Naive thymus-derived CD8-positive, alpha-beta T cell (primary cell): ENCODE results near the gene ARHGAP42. TPM values are rescaled to one million over a fixed set of nuclear protein-coding genes. Genes with fewer than 3 reads are reported as not detected.

Source experiments
- ATAC-seq, 2 donors: fragments of 150-1000 bp; cut with Tn5 transposase in 1 of 2; sonication (Bioruptor Pico), chemical (Tn5 transposase) in 1 of 2; 1 replicate in 1 of 2; 2 replicates in 1 of 2; pipeline ENCODE4 v1.10.0; 2021; ENCODE audit warnings: mild to moderate bottlenecking in 2 of 2, moderate library complexity in 2 of 2
- POLR2A ChIA-PET: fragments of 350-600 bp; sonication (Branson Sonifier 250); formaldehyde crosslinking; loops from one replicate; lab custom pipeline; 2021; ENCODE audit warnings: antibody characterized with exemption; lab: Charles Lee
- DNase-seq, 10 donors: peaks; one replicate each; pipeline versions ENCODE4 v3.0.0 to v3.0.0-alpha.2; 2020 to 2022
- H3K27ac Mint-ChIP-seq, 10 donors: one replicate each; pipeline ENCODE4 v1.8.0; 2020 to 2022; ENCODE audit warnings: mild to moderate bottlenecking in 10 of 10, mixed read lengths in 10 of 10, moderate library complexity in 4 of 10, inconsistent platforms in 1 of 10
- H3K27me3 Mint-ChIP-seq, 5 donors: one replicate each; pipeline ENCODE4 v1.8.0; 2021 to 2022; ENCODE audit warnings: mixed read lengths in 5 of 5
- H3K36me3 Mint-ChIP-seq, 3 donors: one replicate each; pipeline ENCODE4 v1.8.0; 2020 to 2022; ENCODE audit warnings: mixed read lengths in 3 of 3, mild to moderate bottlenecking in 2 of 3, inconsistent platforms in 1 of 3
- H3K4me1 Mint-ChIP-seq, 4 donors: one replicate each; pipeline ENCODE4 v1.8.0; 2021 to 2022; ENCODE audit warnings: mixed read lengths in 4 of 4
- H3K4me3 Mint-ChIP-seq, 10 donors: one replicate each; pipeline ENCODE4 v1.8.0; 2020 to 2022; ENCODE audit warnings: mild to moderate bottlenecking in 10 of 10, mixed read lengths in 10 of 10, moderate library complexity in 6 of 10, inconsistent platforms in 1 of 10
- H3K9me3 Mint-ChIP-seq, 9 donors: one replicate each; pipeline ENCODE4 v1.8.0; 2020 to 2022; ENCODE audit warnings: mixed read lengths in 9 of 9, mild to moderate bottlenecking in 3 of 9, inconsistent platforms in 1 of 9, moderate library complexity in 1 of 9
- polyA plus RNA-seq, 3 donors: library from polyadenylated mRNA; unstranded; fragments of 300-500 nt; fragmentation: Illumina TruSeq; gene quantifications; one replicate each; pipeline ENCODE4 v1.2.3, GENCODE V29; 2021
- total RNA-seq, 8 experiments: library from RNA in 2 of 8; stranded (reverse) in 2 of 8; gene quantifications; one replicate each; pipeline ENCODE4 v1.2.3 and lab custom pipeline; 2021 to 2026

Gene ARHGAP42
- total and polyA plus RNA-seq, 5 experiments from 2014 or later = 0.38 to 0.93 (median 0.83) TPM; not detected in 2

DNA sequence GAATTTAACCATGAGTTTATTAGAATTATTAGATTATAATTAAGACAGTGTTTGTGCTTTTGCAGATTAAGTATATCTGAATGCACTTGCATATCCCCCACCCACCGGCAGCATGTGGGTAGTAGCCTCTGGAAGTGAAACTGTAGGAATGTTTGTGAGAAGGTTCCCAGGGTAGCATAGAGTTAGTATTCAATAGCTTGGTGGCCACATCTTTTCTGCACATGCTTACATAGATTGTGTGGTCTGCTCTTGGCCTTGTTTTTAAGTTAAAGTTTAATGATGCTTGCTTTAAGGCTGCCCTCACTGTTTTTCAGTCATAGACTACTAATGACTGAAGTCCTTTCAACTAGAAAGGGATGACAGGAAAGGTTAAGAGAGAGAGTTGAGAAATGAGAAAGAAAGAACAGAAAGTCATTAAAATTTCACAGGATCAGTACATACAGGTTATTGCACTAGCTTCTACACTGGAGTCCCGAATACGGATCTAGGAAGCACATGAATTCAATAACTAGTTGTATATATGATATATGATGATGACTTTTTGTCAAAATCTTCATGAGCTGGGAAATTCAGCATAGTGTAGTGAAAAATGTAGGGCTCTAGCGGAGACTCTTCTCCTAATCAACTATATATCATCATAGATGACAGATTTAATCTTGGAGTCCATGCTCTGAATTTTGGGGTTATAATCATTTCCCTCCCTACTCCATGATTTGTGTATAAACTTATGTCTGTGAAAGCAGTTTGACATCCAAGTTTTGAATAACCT lies 137.1 kb downstream of the ARHGAP42 start:
- no peak for ATAC-seq
- Mint-ChIP-seq H3K4me1 (no peaks in the 10 kb centered on the region), H3K27ac (no peak overlapping the region), H3K27me3 (no peaks in the 10 kb centered on the region), H3K4me3 (no peak overlapping the region), H3K36me3 (no peaks in the 10 kb centered on the region), H3K9me3 (peaks cover 0 to 2% (median 0%) of the 10 kb centered on the region in 9 donors)
- no peak for DNase-seq
- POLR2A ChIA-PET = no interaction called here

DNA sequence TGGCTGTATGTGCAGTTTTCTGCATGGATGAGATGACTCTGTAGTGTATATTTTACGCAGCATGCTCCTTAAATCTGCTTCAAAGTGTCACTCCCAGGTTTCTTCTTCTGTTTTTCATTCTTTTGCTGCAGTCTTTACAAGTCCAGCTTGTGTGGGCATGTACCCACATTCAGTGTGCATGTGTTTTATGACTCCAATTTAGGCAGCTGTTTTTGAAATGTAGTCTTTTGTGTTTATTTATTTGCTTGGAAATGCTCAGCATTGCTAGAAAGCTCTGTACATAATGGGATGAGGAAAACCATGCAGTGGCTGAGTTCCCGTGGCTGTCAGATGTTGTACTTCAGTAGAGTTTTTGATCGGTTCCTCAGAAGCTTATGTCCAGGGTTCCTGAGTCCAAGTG lies 138.5 kb downstream of the ARHGAP42 start:
- Mint-ChIP-seq H3K36me3 (no peaks in the 10 kb centered on the region), H3K9me3 (peaks cover 0 to 4% (median 0%) of the 10 kb centered on the region in 9 donors), H3K27ac (no peak overlapping the region), H3K27me3 (no peaks in the 10 kb centered on the region), H3K4me1 (no peaks in the 10 kb centered on the region), H3K4me3 (no peak overlapping the region)
- no peak for ATAC-seq
- DNase-seq = no peak
- POLR2A ChIA-PET = no interaction called here

DNA sequence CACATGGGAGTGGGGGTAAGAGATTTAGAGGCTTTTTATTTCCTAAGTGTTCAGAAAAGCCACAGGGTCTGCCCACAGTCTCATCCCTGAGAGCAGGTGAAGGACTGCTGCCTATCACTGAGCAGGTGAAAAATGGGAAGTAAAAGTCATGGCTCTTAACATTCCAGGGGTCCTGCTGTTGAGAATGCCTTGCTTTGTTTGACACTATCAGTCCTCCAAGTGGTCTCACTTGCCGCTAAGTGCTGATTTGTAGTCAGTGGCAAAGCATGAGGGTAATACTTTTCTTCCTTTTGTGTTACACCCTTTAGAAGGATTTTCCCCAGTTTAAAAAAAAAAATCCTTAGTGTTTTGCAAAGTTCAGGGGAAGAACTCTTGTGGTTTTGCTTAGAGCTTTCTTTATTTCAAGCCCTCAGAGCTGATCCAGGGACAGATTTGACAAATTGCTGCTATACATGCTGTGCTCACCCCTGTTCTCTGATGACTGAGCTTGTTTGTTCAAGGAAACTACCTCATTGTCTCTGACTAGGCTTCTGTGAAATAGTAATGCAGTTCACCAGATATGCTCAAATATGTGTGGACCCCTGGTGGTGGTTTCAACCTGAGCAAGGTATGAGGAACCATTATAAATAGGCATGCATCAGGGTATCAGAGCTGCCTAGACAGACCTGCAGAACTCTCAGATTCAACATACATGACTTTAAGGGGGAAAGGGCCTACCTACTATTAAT lies 141.0 kb downstream of the ARHGAP42 start:
- POLR2A ChIA-PET = no interaction called here
- Mint-ChIP-seq H3K27me3 (no peaks in the 10 kb centered on the region), H3K9me3 (peaks cover 0 to 4% (median 0%) of the 10 kb centered on the region in 9 donors)

DNA sequence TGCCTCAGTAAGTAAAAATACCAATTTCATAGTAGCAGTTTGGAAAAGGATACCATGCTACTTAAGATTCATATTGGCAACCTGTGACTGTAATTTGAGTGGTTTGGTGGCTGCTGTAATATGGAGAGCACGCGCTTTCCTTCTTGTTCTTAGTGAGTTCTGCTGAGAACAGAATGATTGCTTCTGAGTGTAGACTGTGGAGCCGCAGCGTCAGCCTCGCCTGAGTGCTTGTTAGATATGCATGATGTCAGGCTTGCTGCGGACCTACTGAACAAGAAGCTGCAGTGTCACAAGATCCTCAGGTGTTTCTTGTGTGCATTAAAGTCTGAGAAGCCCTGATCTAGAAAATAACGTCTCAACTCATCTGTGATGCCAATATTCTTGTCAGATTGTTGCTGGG lies 143.2 kb downstream of the ARHGAP42 start:
- no peak overlapping the region for H3K4me3 Mint-ChIP-seq
- no peaks in the 10 kb centered on the region for H3K4me1 Mint-ChIP-seq
- H3K27me3 Mint-ChIP-seq = peaks cover 0 to 1% (median 0%) of the 10 kb centered on the region in 5 donors
- H3K36me3 Mint-ChIP-seq = no peaks in the 10 kb centered on the region
- peaks cover 0 to 4% (median 0%) of the 10 kb centered on the region in 9 donors for H3K9me3 Mint-ChIP-seq
- POLR2A ChIA-PET = no interaction called here
- ATAC-seq = no peak
- no peak overlapping the region for H3K27ac Mint-ChIP-seq
- DNase-seq = no peak

More for the DNA sequence above, 141.0 kb downstream of the ARHGAP42 start:
- Mint-ChIP-seq H3K36me3 (no peaks in the 10 kb centered on the region), H3K4me1 (no peaks in the 10 kb centered on the region), H3K27ac (no peak overlapping the region), H3K4me3 (no peak overlapping the region)
- no peak for DNase-seq
- no peak for ATAC-seq

DNA sequence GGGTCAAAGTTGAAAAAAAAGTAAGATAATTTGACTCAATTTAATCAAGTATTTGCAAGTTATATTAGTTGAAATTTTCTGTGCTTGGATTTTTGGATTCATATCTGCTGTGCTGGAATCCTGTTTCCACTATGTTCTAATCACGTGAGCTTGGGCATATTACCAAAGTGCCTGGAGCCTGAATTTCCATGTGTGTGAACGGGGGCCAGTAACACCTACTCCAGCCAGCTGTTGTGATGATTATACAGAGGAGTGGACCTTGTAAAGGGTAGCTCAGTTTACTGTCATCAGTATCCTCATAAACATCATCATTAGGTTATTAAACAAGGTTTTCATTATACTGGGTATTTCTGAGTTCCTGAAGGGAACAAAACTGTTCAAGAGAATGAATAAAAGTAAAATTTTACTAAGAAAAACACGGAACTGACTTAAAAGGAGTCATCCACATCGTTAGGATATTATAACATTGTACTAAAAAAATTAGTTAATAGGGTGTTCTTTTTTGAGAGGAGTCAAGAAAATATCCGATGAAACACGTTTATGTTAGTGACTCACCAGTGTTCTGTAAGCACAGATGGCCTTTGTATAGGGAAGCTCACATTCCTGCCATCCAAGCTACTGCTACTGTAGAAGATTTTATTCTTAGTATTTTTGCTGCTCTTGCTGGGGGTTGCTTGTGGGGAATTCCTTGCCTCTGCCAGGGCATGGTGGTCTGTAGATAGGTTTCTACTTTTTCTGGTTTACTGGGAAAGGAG lies 144.1 kb downstream of the ARHGAP42 start:
- H3K36me3 Mint-ChIP-seq = no peaks in the 10 kb centered on the region
- H3K9me3 Mint-ChIP-seq = peaks cover 0 to 4% (median 0%) of the 10 kb centered on the region in 9 donors
- H3K4me1 Mint-ChIP-seq = no peaks in the 10 kb centered on the region
- no peak overlapping the region for H3K27ac Mint-ChIP-seq
- no peak for DNase-seq
- H3K4me3 Mint-ChIP-seq = no peak overlapping the region
- H3K27me3 Mint-ChIP-seq = peaks cover 0 to 1% (median 0%) of the 10 kb centered on the region in 5 donors
- POLR2A ChIA-PET = interaction anchor here (0.5 kb wide), 1 partner anchor 35 kb away, joined by 3 read pairs; no protein-coding TSS in a partner anchor
- no peak for ATAC-seq

DNA sequence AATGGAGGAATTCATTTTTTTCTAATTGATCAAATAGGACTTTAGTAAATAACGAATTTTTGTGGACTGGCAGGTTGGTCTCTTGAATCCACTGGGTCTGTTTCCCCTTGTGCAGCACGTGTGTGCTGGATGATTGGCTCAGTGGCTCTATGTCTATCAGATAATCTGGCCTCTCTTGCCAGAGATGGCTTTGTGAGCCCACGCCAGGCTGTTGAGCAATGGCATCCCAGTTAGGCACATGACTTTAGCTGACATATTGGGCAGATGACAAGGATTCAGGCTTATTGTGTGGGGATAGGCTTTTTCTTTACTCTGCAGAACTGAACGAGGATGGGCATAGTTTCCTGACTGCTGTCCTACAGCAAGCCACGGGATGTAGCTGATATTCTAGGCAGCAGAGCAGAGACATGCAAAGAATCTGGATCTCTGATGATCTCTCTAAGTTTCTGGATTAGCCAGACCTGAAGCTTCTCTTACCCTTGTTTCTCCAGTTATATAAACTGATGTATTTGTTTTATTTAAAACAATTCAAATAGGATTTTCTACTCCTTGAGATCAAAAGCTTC lies 144.9 kb downstream of the ARHGAP42 start:
- POLR2A ChIA-PET = no interaction called here
- Mint-ChIP-seq H3K36me3 (no peaks in the 10 kb centered on the region), H3K27ac (no peak overlapping the region), H3K4me1 (no peaks in the 10 kb centered on the region), H3K4me3 (no peak overlapping the region), H3K9me3 (peaks cover 0 to 4% (median 0%) of the 10 kb centered on the region in 9 donors), H3K27me3 (peaks cover 0 to 1% (median 0%) of the 10 kb centered on the region in 5 donors)
- ATAC-seq = no peak
- no peak for DNase-seq

DNA sequence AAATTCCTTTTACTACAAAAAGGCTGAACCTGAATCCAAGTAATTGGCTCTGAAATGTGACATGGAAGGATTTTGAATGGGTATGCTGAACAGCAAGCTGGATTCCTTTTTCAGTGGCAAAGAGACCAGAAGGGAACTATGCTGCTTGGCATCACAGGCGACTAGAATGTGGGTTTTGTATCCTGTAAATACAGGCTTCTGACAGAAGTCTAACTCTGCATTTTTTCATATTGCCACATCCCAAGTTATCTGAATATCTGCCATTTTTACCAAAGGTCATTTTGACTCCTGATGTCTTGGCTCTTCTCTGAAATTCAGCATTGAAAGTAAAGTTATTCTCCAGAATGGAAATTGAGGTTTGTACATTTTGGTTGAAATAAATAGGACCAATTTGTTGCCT lies 145.7 kb downstream of the ARHGAP42 start:
- Mint-ChIP-seq H3K4me1 (no peaks in the 10 kb centered on the region), H3K9me3 (peaks cover 0 to 4% (median 0%) of the 10 kb centered on the region in 9 donors), H3K4me3 (no peak overlapping the region), H3K27me3 (peaks cover 0 to 1% (median 0%) of the 10 kb centered on the region in 5 donors), H3K36me3 (no peaks in the 10 kb centered on the region), H3K27ac (no peak overlapping the region)
- POLR2A ChIA-PET = no interaction called here
- DNase-seq = no peak
- no peak for ATAC-seq

DNA sequence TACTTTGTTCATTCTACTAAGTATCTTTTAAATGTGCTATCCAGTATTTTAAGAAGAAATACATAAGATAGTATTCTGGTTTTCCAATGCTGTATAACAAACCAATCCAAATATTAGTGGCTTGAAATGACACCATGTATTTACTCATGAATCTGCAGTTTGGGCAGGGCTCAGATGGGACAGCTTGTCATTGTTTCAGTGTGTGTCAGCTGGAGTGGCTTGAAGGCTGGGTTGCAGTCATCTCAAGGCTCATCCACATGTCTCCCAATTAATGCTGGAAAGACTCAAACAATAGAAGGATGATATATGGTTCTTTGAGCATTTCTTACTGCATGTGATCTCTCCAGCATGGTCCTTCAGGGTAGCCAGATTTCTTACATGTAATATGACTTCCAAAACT lies 146.2 kb downstream of the ARHGAP42 start:
- no peaks in the 10 kb centered on the region for H3K4me1 Mint-ChIP-seq
- H3K36me3 Mint-ChIP-seq = no peaks in the 10 kb centered on the region
- H3K9me3 Mint-ChIP-seq = peaks cover 0 to 4% (median 0%) of the 10 kb centered on the region in 9 donors
- POLR2A ChIA-PET = no interaction called here
- no peak overlapping the region for H3K4me3 Mint-ChIP-seq
- no peak for ATAC-seq
- DNase-seq = no peak
- no peak overlapping the region for H3K27ac Mint-ChIP-seq
- H3K27me3 Mint-ChIP-seq = peaks cover 0 to 1% (median 0%) of the 10 kb centered on the region in 5 donors

DNA sequence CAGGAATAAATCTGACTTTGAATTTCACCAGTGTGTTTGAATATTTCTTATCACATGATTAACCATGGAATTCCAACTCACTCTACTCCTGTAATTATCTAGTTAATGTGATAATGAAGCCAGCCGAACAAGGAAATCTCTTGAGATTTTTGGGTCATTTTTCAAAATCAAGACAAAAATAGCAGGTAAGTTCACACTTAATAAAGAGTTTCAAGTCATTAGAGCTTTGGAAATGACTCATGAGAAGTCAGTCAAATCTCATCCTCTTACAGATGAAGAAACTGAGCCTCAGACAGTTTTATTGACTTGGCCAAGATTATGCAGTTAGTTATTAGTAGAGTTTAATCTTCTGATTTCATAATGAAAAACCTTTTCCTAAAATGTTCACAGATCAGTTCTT lies 148.8 kb downstream of the ARHGAP42 start:
- Mint-ChIP-seq H3K4me3 (no peak overlapping the region), H3K36me3 (no peaks in the 10 kb centered on the region), H3K27me3 (peaks cover 0 to 5% (median 0%) of the 10 kb centered on the region in 5 donors), H3K27ac (no peak overlapping the region), H3K9me3 (peaks cover 0 to 8% (median 0%) of the 10 kb centered on the region in 9 donors), H3K4me1 (no peaks in the 10 kb centered on the region)
- POLR2A ChIA-PET = no interaction called here
- ATAC-seq (no peak), DNase-seq (no peak)

DNA sequence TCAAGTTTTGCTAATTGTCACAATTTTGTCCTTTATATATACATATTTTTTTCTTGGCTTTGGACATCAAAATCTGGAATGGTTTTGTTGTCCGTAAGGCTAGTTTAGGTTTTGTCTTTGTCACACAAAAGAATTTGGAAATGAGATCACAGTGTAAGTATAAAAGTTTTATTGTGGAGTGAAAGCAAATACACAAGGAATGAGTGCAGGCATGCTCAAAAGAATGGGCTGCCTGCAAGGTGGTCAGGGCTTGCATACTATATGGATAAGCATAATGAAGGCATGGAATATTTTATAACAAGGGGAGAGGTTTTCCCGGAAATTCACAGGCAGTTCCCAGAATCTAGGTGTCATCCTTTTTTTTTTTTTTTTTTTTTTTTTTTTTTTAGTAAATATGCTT lies 150.2 kb downstream of the ARHGAP42 start:
- no peak overlapping the region for H3K27ac Mint-ChIP-seq
- H3K27me3 Mint-ChIP-seq = peaks cover 0 to 5% (median 0%) of the 10 kb centered on the region in 5 donors
- ATAC-seq (no peak), DNase-seq (no peak)
- POLR2A ChIA-PET = no interaction called here
- H3K4me3 Mint-ChIP-seq = no peak overlapping the region
- H3K4me1 Mint-ChIP-seq = no peaks in the 10 kb centered on the region
- H3K36me3 Mint-ChIP-seq = no peaks in the 10 kb centered on the region
- peaks cover 0 to 8% (median 0%) of the 10 kb centered on the region in 9 donors for H3K9me3 Mint-ChIP-seq

DNA sequence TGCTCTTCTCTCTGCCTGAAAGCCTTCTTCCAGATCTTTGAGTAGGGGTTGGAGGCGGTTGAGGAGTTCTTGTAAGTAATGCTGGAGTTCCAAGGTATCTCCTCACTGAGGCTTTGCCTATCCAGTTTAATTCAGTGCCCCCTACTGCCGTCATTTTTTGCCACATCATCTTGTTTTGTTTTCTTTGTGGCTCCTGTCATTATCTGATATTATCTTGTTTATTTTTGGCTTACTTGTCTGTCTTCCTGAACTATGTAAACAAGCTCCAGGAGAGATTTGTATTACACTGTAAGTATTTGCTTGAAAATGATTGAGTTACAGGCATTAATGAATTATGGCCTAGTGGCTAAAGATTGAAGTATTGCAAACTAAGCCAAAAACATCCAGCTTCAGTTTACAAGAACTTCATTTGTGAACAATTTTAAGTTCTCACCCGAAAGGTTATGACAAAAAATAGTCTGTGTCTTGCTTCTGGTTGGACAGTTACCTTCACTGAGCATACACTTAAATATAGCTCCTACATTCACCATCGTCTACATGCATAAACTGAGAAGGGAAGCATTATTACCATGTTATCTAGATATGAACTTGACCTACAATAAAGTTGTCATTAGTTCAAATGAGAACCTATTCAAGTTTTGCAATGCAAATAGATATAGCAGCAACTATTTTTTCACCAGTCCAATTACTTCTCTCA lies 154.8 kb downstream of the ARHGAP42 start:
- Mint-ChIP-seq H3K4me1 (peaks cover 0 to 4% (median 0%) of the 10 kb centered on the region in 4 donors), H3K9me3 (peaks cover 0 to 8% (median 0%) of the 10 kb centered on the region in 9 donors), H3K36me3 (no peaks in the 10 kb centered on the region), H3K4me3 (no peak overlapping the region), H3K27ac (no peak overlapping the region), H3K27me3 (peaks cover 0 to 5% (median 0%) of the 10 kb centered on the region in 5 donors)
- no peak for ATAC-seq
- no peak for DNase-seq
- POLR2A ChIA-PET = no interaction called here

DNA sequence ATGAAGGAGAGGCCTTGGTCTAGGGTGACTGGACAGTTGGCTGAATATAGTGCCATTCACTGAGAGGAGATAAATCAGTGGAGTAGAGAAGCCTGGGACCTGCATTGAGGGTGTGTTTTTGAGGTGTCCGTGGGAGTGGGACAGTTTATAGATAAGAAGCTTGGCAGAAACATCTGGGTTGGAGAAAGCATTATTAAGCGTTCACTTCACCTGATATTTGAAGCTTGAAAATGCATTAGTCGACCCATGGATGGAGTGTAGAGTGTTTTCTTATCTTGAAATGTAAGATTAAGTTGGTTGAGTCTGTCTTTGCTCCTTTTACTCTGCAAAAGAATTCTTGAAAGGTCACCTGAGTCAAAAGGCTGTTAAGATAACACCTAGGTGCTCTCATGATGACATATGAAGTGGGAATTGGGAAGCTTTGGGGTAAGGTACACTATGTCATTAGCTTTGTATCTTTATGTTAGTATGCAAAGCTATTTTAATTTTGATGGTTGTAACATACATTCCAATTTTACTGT lies 160.7 kb downstream of the ARHGAP42 start:
- Mint-ChIP-seq H3K4me1 (peaks cover 0 to 1% (median 0%) of the 10 kb centered on the region in 4 donors), H3K36me3 (no peaks in the 10 kb centered on the region), H3K9me3 (peaks cover 0 to 14% (median 0%) of the 10 kb centered on the region in 9 donors), H3K27me3 (no peaks in the 10 kb centered on the region), H3K27ac (no peak overlapping the region), H3K4me3 (no peak overlapping the region)
- POLR2A ChIA-PET = no interaction called here
- DNase-seq = no peak
- no peak for ATAC-seq
